ENCODE results near the gene FREM2. TPM values are rescaled to one million over a fixed set of nuclear protein-coding genes. Genes with fewer than 3 reads are reported as not detected.

Gene FREM2
- total and polyA plus RNA-seq, 2 of the 13 experiments (the other 11 are each of a cell fraction or from before 2014, with no cell fraction given): not detected

- ATAC-seq: no peak
- no peaks in the 10 kb centered on the region for H4K20me1 ChIP-seq (ENCODE audit: insufficient read depth, low read length)
Measured at GRCh38 chr13:38657191-38657590, 29.7 kb upstream of the FREM2 start.

More at GRCh38 chr13:38657191-38657590, 29.7 kb upstream of the FREM2 start:
- H3K27ac ChIP-seq (ENCODE audit: extremely low read length, insufficient read depth, low read length): no peak overlapping the region
- intact Hi-C loops (cut with micrococcal nuclease; ENCODE audit: unreplicated experiment): no loop called here
- H3K36me3 ChIP-seq (replicated peaks in 1 of 2; ENCODE audit: control insufficient read depth in 1 of 2, insufficient read depth in 2 of 2, low read length in 2 of 2): no peaks in the 10 kb centered on the region
- H3K79me2 ChIP-seq (ENCODE audit: insufficient read depth, low read length): no peaks in the 10 kb centered on the region
- DNase-seq (ENCODE audit: low spot score) (no peak), FAIRE-seq (no peak)
- ChIA-PET POLR2A (no interaction called here), CTCF (ENCODE audit: low intra/inter-chr PET ratio, low total read pairs) (no interaction called here)
- BruUV-seq (replicated peaks): no TSS peak
- H3K4me1 ChIP-seq (ENCODE audit: insufficient read depth, low read length): no peaks in the 10 kb centered on the region
- H3K9ac ChIP-seq (ENCODE audit: insufficient read depth, low read depth, low read length): no peak overlapping the region
- H2AFZ ChIP-seq (ENCODE audit: low read length): no peak overlapping the region
- TF ChIP-seq ZNF3 (CRISPR knock-in tag; IDR thresholded peaks at IDR 0.05) (no peak), SOX13 (IDR thresholded peaks at IDR 0.05) (no peak), SOX13 (CRISPR knock-in tag; conservative IDR thresholded peaks at IDR 0.05 in 1 of 2, IDR thresholded peaks at IDR 0.05 in 1 of 2) (no peak), NCOA2 (CRISPR knock-in tag; IDR thresholded peaks at IDR 0.05) (no peak), RERE (CRISPR knock-in tag; IDR thresholded peaks at IDR 0.05; ENCODE audit: low read depth) (no peak), NFKB2 (CRISPR knock-in tag; IDR thresholded peaks at IDR 0.05; ENCODE audit: borderline replicate concordance) (no peak), ZNF577 (CRISPR knock-in tag; IDR thresholded peaks at IDR 0.05; ENCODE audit: borderline replicate concordance, low read depth) (no peak), TOE1 (CRISPR knock-in tag; IDR thresholded peaks at IDR 0.05) (no peak), SMAD3 (CRISPR knock-in tag; IDR thresholded peaks at IDR 0.05) (no peak), ZFP36L1 (CRISPR knock-in tag; IDR thresholded peaks at IDR 0.05) (no peak), HDAC1 (CRISPR knock-in tag; IDR thresholded peaks at IDR 0.05) (no peak)
- no peak overlapping the region for H3K4me2 ChIP-seq (ENCODE audit: low read depth, low read length)
- in situ Hi-C loops (cut with HindIII; ENCODE audit: extremely low pct_ligation_motif_present, low pct_unique_long_range_greater_than_20kb): no loop called here
- H3K27me3 ChIP-seq (ENCODE audit: control insufficient read depth in 1 of 2, insufficient read depth in 2 of 2, low read length in 2 of 2): no peaks in the 10 kb centered on the region
- H3K9me3 ChIP-seq (ENCODE audit: low read length): no peaks in the 10 kb centered on the region
- H3K4me3 ChIP-seq (replicated peaks in 1 of 3; ENCODE audit: insufficient read depth in 1 of 3, low read depth in 2 of 3, low read length in 3 of 3): no peak overlapping the region
- WGBS (ENCODE audit: low lambda C conversion rate): 0% methylated on average over 1 of the region's 1 CpG
